H1 (cell line): ENCODE measurements around the gene TSPAN9. TPM values are rescaled to one million over a fixed set of nuclear protein-coding genes. Genes with fewer than 3 reads are reported as not detected.

Experiments
- CTCF ChIA-PET: fragments of 300-600 bp; sonication (Branson Sonifier 250); formaldehyde crosslinking; loops from one replicate; lab custom pipeline; 2021; ENCODE audit not compliant: partially characterized antibody; lab: Charles Lee
- POLR2A ChIA-PET: fragments of 300-600 bp; sonication (Branson Sonifier 250); formaldehyde crosslinking; loops from one replicate; lab custom pipeline; 2021; ENCODE audit warnings: inconsistent platforms; ENCODE audit not compliant: partially characterized antibody; lab: Charles Lee
- DNase-seq, 2 experiments: peaks; one replicate each; pipeline versions ENCODE4 v3.0.0 to v3.0.0-alpha.2; 2010 to 2022; ENCODE audit warnings: low spot score in 2 of 2, low read depth in 1 of 2, mixed read lengths in 1 of 2
- FAIRE-seq: peaks from 2 replicates; lab custom pipeline; 2011; peaks lifted over from hg19 to GRCh38; lab: Jason Lieb, UNC
- H2AFZ ChIP-seq: 2 replicates; pipeline ENCODE4 v1.8.1; 2012; ENCODE audit warnings: low read length, inconsistent platforms
- H2AK5ac ChIP-seq: 2 replicates; pipeline ENCODE4 v1.6.1; 2013; ENCODE audit warnings: low read depth, low read length
- H2BK120ac ChIP-seq: replicated peaks from 2 replicates; pipeline ENCODE3; 2013; ENCODE audit warnings: low read depth, low read length, inconsistent platforms
- H2BK12ac ChIP-seq: 2 replicates; pipeline ENCODE4 v1.6.1; 2013; ENCODE audit warnings: low read depth, low read length
- H2BK15ac ChIP-seq: 2 replicates; pipeline ENCODE4 v1.6.1; 2013; ENCODE audit warnings: low read length
- H2BK20ac ChIP-seq: 2 replicates; pipeline ENCODE4 v1.6.1; 2013; ENCODE audit warnings: low read length
- H2BK5ac ChIP-seq: 2 replicates; pipeline ENCODE4 v1.6.1; 2013; ENCODE audit warnings: low read depth, low read length
- H3K14ac ChIP-seq: 2 replicates; pipeline ENCODE4 v1.6.1; 2013; ENCODE audit warnings: inconsistent platforms; ENCODE audit not compliant: insufficient read length
- H3K18ac ChIP-seq: 2 replicates; pipeline ENCODE4 v1.6.1; 2013; ENCODE audit warnings: low read length; ENCODE audit errors: extremely low read depth
- H3K23ac ChIP-seq: 2 replicates; pipeline ENCODE4 v1.6.1; 2013; ENCODE audit warnings: inconsistent platforms; ENCODE audit not compliant: insufficient read length
- H3K23me2 ChIP-seq: 2 replicates; pipeline ENCODE4 v1.6.1; 2013; ENCODE audit warnings: low read depth, low read length
- H3K27ac ChIP-seq: 2 replicates; pipeline ENCODE4 v1.6.1; 2011; ENCODE audit warnings: low read depth, low read length, inconsistent platforms
- H3K27me3 ChIP-seq, 4 experiments: replicated peaks in 1 of 4; 1 replicate in 1 of 4; 2 replicates in 3 of 4; pipeline versions ENCODE4 v1.6.1 to v1.8.1; 2011 to 2013; ENCODE audit warnings: low read length in 3 of 4, mild to moderate bottlenecking in 3 of 4, inconsistent platforms in 2 of 4, mixed read lengths in 2 of 4, moderate library complexity in 1 of 4; ENCODE audit not compliant: control insufficient read depth in 3 of 4, insufficient read depth in 3 of 4; ENCODE audit errors: extremely low read depth in 1 of 4
- H3K36me3 ChIP-seq, 4 experiments: 2 replicates each; pipeline versions ENCODE4 v1.6.1 to v1.8.1; 2011 to 2013; ENCODE audit warnings: mild to moderate bottlenecking in 4 of 4, low read length in 3 of 4, moderate library complexity in 2 of 4, control low read depth in 1 of 4, inconsistent platforms in 1 of 4; ENCODE audit not compliant: insufficient read depth in 4 of 4, control insufficient read depth in 2 of 4
- H3K4ac ChIP-seq: replicated peaks from 2 replicates; pipeline ENCODE3; 2013; ENCODE audit warnings: low read length, low read depth, mixed read lengths, inconsistent platforms; ENCODE audit not compliant: insufficient read length
- H3K4me1 ChIP-seq, 4 experiments: replicated peaks in 1 of 4; 1 replicate in 1 of 4; 2 replicates in 3 of 4; pipeline versions ENCODE4 v1.6.1 to v1.8.1; 2011 to 2013; ENCODE audit warnings: low read length in 3 of 4, inconsistent platforms in 2 of 4, mixed read lengths in 1 of 4; ENCODE audit not compliant: insufficient read depth in 4 of 4, control insufficient read depth in 3 of 4
- H3K4me2 ChIP-seq, 2 experiments: 2 replicates each; pipeline versions ENCODE4 v1.6.1 to v1.8.1; 2011 to 2013; ENCODE audit warnings: low read depth in 2 of 2, low read length in 2 of 2, control low read depth in 1 of 2, inconsistent platforms in 1 of 2, mild to moderate bottlenecking in 1 of 2; ENCODE audit not compliant: insufficient read depth in 1 of 2
- H3K4me3 ChIP-seq, 4 experiments: fragments of 200-600, 300-600 bp in 1 of 4; sonication (generic), shearing (Covaris generic), sonication (Bioruptor Twin) in 1 of 4; 2 replicates each; pipeline versions ENCODE4 v1.5.1 to v1.8.1; 2011 to 2016; ENCODE audit warnings: low read length in 4 of 4, low read depth in 3 of 4, control low read depth in 2 of 4, inconsistent platforms in 2 of 4, mild to moderate bottlenecking in 2 of 4, mixed read lengths in 1 of 4, moderate library complexity in 1 of 4; ENCODE audit not compliant: insufficient read depth in 2 of 4; ENCODE audit errors: extremely low read depth in 1 of 4
- H3K56ac ChIP-seq: replicated peaks from 2 replicates; pipeline ENCODE3; 2013; ENCODE audit warnings: low read depth, mild to moderate bottlenecking, mixed read lengths, low read length, inconsistent platforms; ENCODE audit not compliant: insufficient read length
- H3K79me1 ChIP-seq: 2 replicates; pipeline ENCODE4 v1.6.1; 2013; ENCODE audit warnings: low read depth, low read length, control low read depth
- H3K79me2 ChIP-seq, 2 experiments: 2 replicates each; pipeline versions ENCODE4 v1.6.1 to v1.8.1; 2012 to 2013; ENCODE audit warnings: low read length in 2 of 2, mild to moderate bottlenecking in 2 of 2, inconsistent platforms in 1 of 2; ENCODE audit not compliant: insufficient read depth in 2 of 2, control insufficient read depth in 1 of 2
- H3K9ac ChIP-seq, 4 experiments: replicated peaks in 1 of 4; 1 replicate in 1 of 4; 2 replicates in 3 of 4; pipeline versions ENCODE4 v1.6.1 to v1.8.1; 2011 to 2013; ENCODE audit warnings: low read depth in 3 of 4, low read length in 3 of 4, control low read depth in 2 of 4, mild to moderate bottlenecking in 2 of 4, moderate library complexity in 2 of 4, inconsistent platforms in 1 of 4; ENCODE audit errors: extremely low read depth in 1 of 4
- H3K9me3 ChIP-seq, 2 experiments: 2 replicates each; pipeline versions ENCODE4 v1.6.1 to v1.8.1; 2012 to 2013; ENCODE audit warnings: mild to moderate bottlenecking in 2 of 2, moderate library complexity in 2 of 2, control low read depth in 1 of 2, inconsistent platforms in 1 of 2, low read depth in 1 of 2, low read length in 1 of 2, mixed read lengths in 1 of 2; ENCODE audit not compliant: insufficient read depth in 2 of 2
- H4K20me1 ChIP-seq, 2 experiments: replicated peaks in 1 of 2; 2 replicates each; pipeline versions ENCODE3 to v1.8.1; 2011 to 2013; ENCODE audit warnings: inconsistent platforms in 2 of 2, low read length in 2 of 2, mild to moderate bottlenecking in 1 of 2; ENCODE audit not compliant: insufficient read depth in 2 of 2, control insufficient read depth in 1 of 2
- H4K5ac ChIP-seq: 2 replicates; pipeline ENCODE4 v1.6.1; 2013; ENCODE audit warnings: low read length, low read depth, mixed read lengths, inconsistent platforms; ENCODE audit not compliant: insufficient read length
- H4K8ac ChIP-seq: 2 replicates; pipeline ENCODE4 v1.8.0; 2013; ENCODE audit warnings: mild to moderate bottlenecking, moderate library complexity, low read length, inconsistent platforms; ENCODE audit not compliant: insufficient read depth; ENCODE audit errors: extremely low read depth
- H4K91ac ChIP-seq: replicated peaks from 2 replicates; pipeline ENCODE3; 2013; ENCODE audit warnings: low read length, mixed read lengths, inconsistent platforms; ENCODE audit not compliant: insufficient read length
- KDM1A ChIP-seq: fragments of 200-600, 300-600 bp; sonication (generic); IDR thresholded peaks from 2 replicates; pipeline ENCODE4 v1.7.1; 2016; ENCODE audit warnings: mild to moderate bottlenecking, low read length, borderline replicate concordance
- KDM5A ChIP-seq: fragments of 200-600 bp; IDR thresholded peaks from 2 replicates; pipeline ENCODE4 v1.7.1; 2012; ENCODE audit warnings: mild to moderate bottlenecking, low read length, inconsistent platforms, mixed read lengths
- MAX ChIP-seq: IDR thresholded peaks from 2 replicates; pipeline ENCODE4 v1.6.1; 2012; ENCODE audit warnings: inconsistent platforms
- RAD21 ChIP-seq, 2 experiments: IDR thresholded peaks in 1 of 2; conservative IDR thresholded peaks in 1 of 2; 2 replicates each; pipeline ENCODE4 v1.6.1; 2011; ENCODE audit warnings: low read depth in 2 of 2, low read length in 2 of 2, improper control_type of control experiment in 1 of 2, inconsistent platforms in 1 of 2, mild to moderate bottlenecking in 1 of 2, moderate library complexity in 1 of 2
- SIN3A ChIP-seq, 2 experiments: IDR thresholded peaks in 1 of 2; conservative IDR thresholded peaks in 1 of 2; 2 replicates each; pipeline ENCODE4 v1.6.1; 2011 to 2012; ENCODE audit warnings: low read length in 2 of 2, improper control_type of control experiment in 1 of 2, low read depth in 1 of 2, mild to moderate bottlenecking in 1 of 2
- SRF ChIP-seq: IDR thresholded peaks from 2 replicates; pipeline ENCODE4 v1.6.1; 2011; ENCODE audit warnings: mild to moderate bottlenecking, low read depth, low read length, moderate library complexity
- TAF7 ChIP-seq: optimal IDR thresholded peaks from 2 replicates; pipeline ENCODE3; 2011; ENCODE audit warnings: low read depth, mild to moderate bottlenecking, inconsistent platforms, low read length, moderate library complexity, borderline replicate concordance
- WGBS, 2 experiments: shearing (Covaris generic) in 1 of 2; methylation state at CpG; one replicate each; pipeline versions ENCODE4 v1.1.6 to v1.1.7; 2013 to 2015; ENCODE audit warnings: low lambda C conversion rate in 2 of 2, mixed read lengths in 2 of 2, inconsistent platforms in 1 of 2, low coverage in 1 of 2, missing lambda C conversion rate in 1 of 2; ENCODE audit not compliant: insufficient replicate concordance in 2 of 2, insufficient coverage in 1 of 2, insufficient read length in 1 of 2; ENCODE audit errors: extremely low coverage in 1 of 2, missing lambda C conversion rate in 1 of 2; 5-methylcytosine and 5-hydroxymethylcytosine counted together
- polyA plus RNA-seq, 7 experiments: library from polyadenylated mRNA; depleted of rRNA in 3 of 7; stranded (reverse) in 5 of 7; unstranded in 2 of 7; fragments of >200 nt in 5 of 7; fragments of 200-250 nt in 2 of 7; gene quantifications; 1 replicate in 5 of 7; 2 replicates in 1 of 7; 4 replicates in 1 of 7; pipeline versions ENCODE4 v1.2.1 to v1.2.3, GENCODE V29; 2011 to 2013; ENCODE audit warnings: missing spikeins in 2 of 7, mixed read lengths in 2 of 7
- total RNA-seq: library from RNA; stranded (reverse); fragmentation: NEBNext Ultra II Directional; extraction: Animal tissue kit (Norgen Biotek cat#: 25700); gene quantifications from 2 replicates; pipeline ENCODE4 v1.2.1, GENCODE V29; 2021
- TF ChIP-seq, protein P1 (sequence below): IDR thresholded peaks from 2 replicates; pipeline ENCODE4 v1.6.1; 2012; ENCODE audit warnings: inconsistent platforms

TSPAN9 gene
- total and polyA plus RNA-seq, 2 of the 8 experiments (the other 6 are each of a cell fraction or from before 2014, with no cell fraction given) = 11.5 to 29.1 TPM

DNA sequence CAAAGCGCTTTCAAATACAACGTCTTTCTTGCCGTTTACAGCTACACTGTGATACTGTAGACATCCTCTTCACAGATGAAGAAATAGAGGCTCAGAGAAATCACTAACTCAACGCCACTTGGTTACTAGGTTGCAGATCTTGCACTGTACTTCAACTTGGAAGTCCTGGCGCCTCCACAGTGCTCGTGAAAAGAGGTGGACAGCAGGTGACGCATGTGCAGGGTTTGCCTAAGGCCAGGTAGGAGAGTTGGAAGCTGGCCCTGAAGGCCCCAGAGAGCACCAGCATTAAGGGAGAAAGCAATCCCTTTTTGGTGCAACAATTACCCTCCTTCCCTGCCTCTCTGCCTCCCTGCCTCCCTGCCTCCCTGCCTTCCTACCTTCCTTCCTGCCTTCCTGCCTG lies 22.8 kb upstream of the TSPAN9 start:
- H3K79me1 ChIP-seq = no peaks in the 10 kb centered on the region
- H3K4me1 ChIP-seq = peaks cover 0 to 6% (median 0%) of the 10 kb centered on the region in 4 experiments; a peak in 3 of 7 replicates
- no peak overlapping the region for H4K91ac ChIP-seq
- no peaks in the 10 kb centered on the region for H3K36me3 ChIP-seq
- no peak overlapping the region; the same call in 1 of the 2 replicates for H2AFZ ChIP-seq
- FAIRE-seq (no peak), DNase-seq (no peak)
- H2BK20ac ChIP-seq = no peak overlapping the region
- no peak overlapping the region for H3K14ac ChIP-seq
- no peak overlapping the region for H3K18ac ChIP-seq
- H2BK120ac ChIP-seq = no peak overlapping the region
- no peak overlapping the region for H3K9ac ChIP-seq
- H2BK15ac ChIP-seq = no peak overlapping the region
- no peak overlapping the region for H4K8ac ChIP-seq
- H3K79me2 ChIP-seq = no peaks in the 10 kb centered on the region
- no peak overlapping the region for H4K5ac ChIP-seq
- H3K27me3 ChIP-seq = no peaks in the 10 kb centered on the region
- ChIA-PET POLR2A (interaction anchor here (0.6 to 1.6 kb wide), 3 partner anchors 131 to 198 kb away, joined by 3 read pairs; no protein-coding TSS in a partner anchor), CTCF (interaction anchor here (1.7 kb wide), 1 partner anchor 12 kb away, joined by 7 read pairs; no protein-coding TSS in a partner anchor)
- H3K4me2 ChIP-seq = no peak overlapping the region
- H3K27ac ChIP-seq = no peak overlapping the region
- no peak overlapping the region for H3K23ac ChIP-seq
- H3K56ac ChIP-seq = no peak overlapping the region
- H3K4me3 ChIP-seq = no peak overlapping the region
- no peak overlapping the region for H2AK5ac ChIP-seq
- H4K20me1 ChIP-seq = no peaks in the 10 kb centered on the region
- H3K4ac ChIP-seq = no peak overlapping the region
- 91% methylated on average over 7 of the region's 7 CpGs; no CpG with 5 or more reads in 1 of the 2 experiments for WGBS, 2 experiments
- H2BK12ac ChIP-seq = no peak overlapping the region
- H3K9me3 ChIP-seq = no peaks in the 10 kb centered on the region
- H2BK5ac ChIP-seq = no peak overlapping the region
- H3K23me2 ChIP-seq = no peaks in the 10 kb centered on the region
- TF ChIP-seq KDM1A (no peak), TAF7 (no peak), KDM5A (no peak), SRF (no peak), MAX (no peak), RAD21 (IDR thresholded peaks at IDR 0.05 in 1 of 2, conservative IDR thresholded peaks at IDR 0.05 in 1 of 2; ENCODE audit: low read depth in 2 of 2, low read length in 2 of 2) (no peak), SIN3A (conservative IDR thresholded peaks at IDR 0.05 in 1 of 2, IDR thresholded peaks at IDR 0.05 in 1 of 2; ENCODE audit: low read depth in 1 of 2, low read length in 2 of 2) (no peak)
- TF ChIP-seq, protein P1, sequence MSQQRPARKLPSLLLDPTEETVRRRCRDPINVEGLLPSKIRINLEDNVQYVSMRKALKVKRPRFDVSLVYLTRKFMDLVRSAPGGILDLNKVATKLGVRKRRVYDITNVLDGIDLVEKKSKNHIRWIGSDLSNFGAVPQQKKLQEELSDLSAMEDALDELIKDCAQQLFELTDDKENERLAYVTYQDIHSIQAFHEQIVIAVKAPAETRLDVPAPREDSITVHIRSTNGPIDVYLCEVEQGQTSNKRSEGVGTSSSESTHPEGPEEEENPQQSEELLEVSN = no peak
